Pericardium fibroblast (primary cell): ENCODE measurements around the gene P4HTM. TPM values are rescaled to one million over a fixed set of nuclear protein-coding genes. Genes with fewer than 3 reads are reported as not detected.

Experiments used
- total RNA-seq: library from RNA; depleted of rRNA; stranded (reverse); fragments of >200 nt; gene quantifications from 2 replicates; pipeline ENCODE4 v1.2.3, GENCODE V29; 2015

P4HTM gene
- total RNA-seq, result 26.0 and 31.7 TPM in 2 replicates

DNA sequence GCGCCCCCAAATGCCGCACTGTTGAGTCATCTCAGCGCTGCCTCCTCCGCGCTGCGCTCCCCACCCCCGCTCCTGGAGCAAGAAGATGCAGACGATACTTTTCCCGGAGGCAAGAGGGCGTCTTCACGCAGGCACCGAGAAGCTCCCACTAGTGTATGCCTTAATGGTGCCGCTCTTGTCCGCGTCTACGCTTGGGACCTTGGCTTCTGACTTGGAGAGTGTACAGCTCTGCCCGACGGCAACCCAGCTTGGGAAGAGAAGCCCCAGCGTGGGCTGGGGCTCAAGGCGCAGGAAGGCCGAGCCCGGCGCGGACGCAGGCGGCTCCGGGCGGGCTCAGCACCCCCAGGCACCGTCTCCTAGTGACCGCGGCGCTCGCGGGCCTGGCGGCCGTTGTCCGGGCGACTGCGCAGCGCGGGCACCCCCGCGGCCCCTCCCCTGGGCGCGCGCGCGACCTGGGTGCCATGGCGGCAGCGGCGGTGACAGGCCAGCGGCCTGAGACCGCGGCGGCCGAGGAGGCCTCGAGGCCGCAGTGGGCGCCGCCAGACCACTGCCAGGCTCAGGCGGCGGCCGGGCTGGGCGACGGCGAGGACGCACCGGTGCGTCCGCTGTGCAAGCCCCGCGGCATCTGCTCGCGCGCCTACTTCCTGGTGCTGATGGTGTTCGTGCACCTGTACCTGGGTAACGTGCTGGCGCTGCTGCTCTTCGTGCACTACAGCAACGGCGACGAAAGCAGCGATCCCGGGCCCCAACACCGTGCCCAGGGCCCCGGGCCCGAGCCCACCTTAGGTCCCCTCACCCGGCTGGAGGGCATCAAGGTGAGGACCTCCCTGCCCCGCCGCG, at the start of gene P4HTM:
TSS of gene P4HTM (plus strand) at position 446 of the 840 bp plus-strand sequence. CDS start at position 462, 16 bp downstream.

DNA sequence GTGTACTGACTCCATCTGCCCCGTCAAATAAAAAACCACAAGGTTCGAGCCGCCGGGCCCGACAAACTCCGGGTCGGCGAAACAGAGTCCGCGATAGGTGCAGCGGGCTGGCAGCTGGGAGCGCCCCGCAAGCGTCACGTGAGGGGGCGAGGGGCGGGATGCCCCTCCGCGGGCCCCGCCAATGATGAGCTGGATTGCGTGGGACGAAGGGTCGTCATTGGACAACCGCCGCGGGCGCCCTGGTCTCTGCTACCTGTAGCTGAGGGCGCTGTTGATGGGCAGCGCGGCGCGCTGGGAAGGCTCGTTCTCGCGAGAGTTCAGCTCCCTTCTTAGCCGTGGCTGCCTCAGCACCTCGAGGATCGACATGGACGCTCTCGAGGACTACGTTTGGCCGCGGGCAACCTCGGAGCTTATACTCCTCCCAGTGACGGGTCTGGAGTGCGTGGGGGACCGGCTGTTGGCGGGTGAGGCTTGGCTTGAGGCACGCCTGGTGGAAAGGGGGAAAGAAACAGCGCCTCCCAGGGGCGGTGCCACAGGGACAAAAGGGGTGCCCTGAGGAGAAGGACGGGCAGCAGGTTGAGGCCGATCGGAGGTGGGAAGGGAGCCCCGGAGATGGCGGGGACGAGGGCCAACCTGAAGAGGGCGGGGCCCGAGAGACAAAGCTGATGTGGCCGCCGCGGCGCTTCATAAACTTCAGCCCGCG, 17.2 kb downstream of the P4HTM start, which contains the start of gene WDR6:
TSS of gene WDR6 (plus strand) at position 324 of the 703 bp plus-strand sequence. CDS start at position 365, 41 bp downstream.

DNA sequence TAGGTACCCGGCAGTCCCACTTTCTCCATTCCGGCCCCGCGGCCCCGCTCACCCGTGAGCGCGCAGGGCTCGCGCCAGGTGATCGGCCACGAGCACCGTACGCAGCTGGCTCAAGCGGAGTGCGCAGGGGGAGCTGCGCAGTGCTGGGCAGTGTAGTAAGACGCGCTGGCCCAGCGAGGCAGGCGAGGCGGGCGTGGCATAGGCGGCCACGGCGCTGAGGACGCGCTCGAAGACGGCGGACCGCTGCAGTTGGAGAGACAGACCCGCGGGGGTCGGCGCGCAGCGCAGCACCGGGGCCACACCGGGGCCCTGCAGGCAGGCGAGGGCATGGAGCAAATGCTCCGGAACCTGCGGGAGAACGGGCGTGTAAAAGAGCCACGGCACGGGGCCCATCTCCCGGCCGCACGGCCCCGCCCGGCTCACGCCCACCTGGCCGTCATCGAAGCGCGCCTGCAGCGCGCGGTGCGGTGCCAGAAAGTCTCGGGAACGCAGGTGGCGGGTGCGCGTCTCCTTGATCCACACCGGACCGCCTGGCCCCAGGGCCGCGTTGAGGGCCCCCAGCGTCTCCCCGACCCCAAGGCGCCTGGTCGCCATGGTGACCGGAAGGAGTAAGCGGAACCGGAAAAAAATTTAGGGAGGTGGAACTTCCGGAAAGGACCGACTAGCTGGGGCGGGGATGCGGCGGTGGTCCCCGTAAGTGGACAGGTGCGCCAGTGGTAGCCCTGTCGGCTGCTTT, 28.1 kb downstream of the P4HTM start, which contains the start of gene DALRD3:
TSS of gene DALRD3 (minus strand) at position 610 of the 736 bp plus-strand sequence. CDS start at position 594, 16 bp downstream.

DNA sequence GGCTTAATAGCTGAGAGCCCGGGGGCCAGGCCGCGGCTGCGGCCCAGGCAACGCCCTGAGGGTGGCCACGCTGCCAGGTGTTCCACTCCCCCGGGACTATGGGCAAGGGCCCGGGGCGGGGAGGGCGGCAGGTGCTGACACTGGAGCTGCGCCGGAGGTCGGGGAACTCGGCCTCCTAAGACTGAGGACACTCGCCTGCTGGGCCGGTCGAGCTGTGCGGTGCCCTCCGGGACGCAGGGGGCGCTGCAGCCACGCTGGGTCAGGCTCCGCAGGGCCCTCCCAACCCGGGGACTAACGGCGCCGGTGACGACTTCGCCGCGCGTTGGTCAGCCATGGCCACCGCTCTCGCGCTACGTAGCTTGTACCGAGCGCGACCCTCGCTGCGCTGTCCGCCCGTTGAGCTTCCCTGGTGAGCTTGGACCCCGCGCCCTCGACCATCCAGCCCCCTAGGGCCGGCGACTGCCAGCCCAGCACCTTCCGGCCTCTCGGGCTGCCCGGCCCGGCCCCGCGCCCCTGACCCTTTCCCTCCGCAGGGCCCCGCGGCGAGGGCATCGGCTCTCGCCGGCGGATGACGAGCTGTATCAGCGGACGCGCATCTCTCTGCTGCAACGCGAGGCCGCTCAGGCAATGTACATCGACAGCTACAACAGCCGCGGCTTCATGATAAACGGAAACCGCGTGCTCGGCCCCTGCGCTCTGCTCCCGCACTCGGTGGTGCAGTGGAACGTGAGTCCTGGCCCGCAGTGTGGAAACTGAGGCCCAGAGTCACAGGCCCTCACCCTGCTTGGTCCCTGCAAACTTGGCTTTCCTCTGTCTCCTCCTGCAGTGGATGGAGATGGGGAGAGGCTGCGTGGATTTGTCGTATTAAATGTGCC, 32.0 kb downstream of the P4HTM start, which contains the start of gene NDUFAF3:
TSS of gene NDUFAF3 (plus strand) at position 309 of the 875 bp plus-strand sequence. CDS start at position 333, 24 bp downstream.

DNA sequence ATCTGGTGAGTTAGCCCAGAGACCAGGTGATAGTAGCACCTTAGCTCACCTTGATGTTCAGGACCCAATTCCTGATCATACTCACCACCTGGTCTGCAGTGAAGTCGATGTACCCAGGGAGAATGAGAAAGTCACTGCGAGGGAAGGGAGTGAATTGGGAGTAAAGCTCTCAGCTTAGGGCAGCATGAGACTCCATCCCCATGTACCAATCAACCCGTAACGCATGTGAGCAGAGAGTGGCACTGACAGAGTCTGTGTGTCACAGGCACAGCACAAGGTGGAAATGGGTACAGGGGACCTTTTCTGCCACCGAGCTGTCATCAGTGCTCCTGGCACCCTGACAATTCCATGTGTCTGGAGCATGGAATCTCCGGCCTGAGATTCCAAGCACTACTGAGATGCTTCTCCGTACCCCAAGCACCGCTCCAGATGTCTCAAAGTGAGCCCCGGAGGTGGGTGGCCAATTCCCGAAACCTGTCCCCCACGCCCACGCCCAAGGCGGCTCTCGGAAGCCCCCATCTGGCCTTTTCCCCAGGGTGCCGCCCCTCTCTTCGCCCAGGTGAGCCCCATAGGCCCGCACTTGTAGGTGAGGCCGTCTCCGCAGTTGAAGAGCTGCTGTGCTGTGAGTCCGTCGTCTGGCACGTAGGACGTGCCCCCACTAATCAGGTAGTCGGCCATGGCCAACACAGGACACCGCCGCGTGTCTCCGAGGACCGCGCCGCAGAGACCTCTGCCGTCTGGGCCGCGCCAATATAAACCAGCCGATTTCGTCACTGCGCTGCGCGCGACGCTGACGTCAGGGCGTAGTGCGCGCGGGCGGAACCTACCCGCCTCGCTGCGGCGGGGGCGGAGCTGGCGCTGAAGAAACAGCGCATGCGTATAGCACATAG, 38.9 kb downstream of the P4HTM start, which contains the start of gene IMPDH2:
TSS of gene IMPDH2 (minus strand) at position 726 of the 890 bp plus-strand sequence. CDS start at position 678, 48 bp downstream.

Other genes starting within 250 kb of the P4HTM start
- gene PRKAR2A, start 142.4 kb upstream of the P4HTM start, total RNA-seq, result 16.3 and 27.3 TPM in 2 replicates
- gene SLC25A20, start 91.4 kb upstream of the P4HTM start, total RNA-seq, result 9.0 and 16.6 TPM in 2 replicates
- gene ARIH2, start 71.4 kb upstream of the P4HTM start, total RNA-seq, result 48.7 and 60.4 TPM in 2 replicates
- gene WDR6, start 17.1 kb downstream of the P4HTM start, total RNA-seq, result 46.0 and 56.7 TPM in 2 replicates
- 41.2 and 61.9 TPM in 2 replicates for gene DALRD3, start 28.3 kb downstream of the P4HTM start, total RNA-seq
- 137 and 176 TPM in 2 replicates for gene NDUFAF3, start 31.9 kb downstream of the P4HTM start, total RNA-seq
- 237 and 483 TPM in 2 replicates for gene IMPDH2, start 39.2 kb downstream of the P4HTM start, total RNA-seq
- 54.1 and 73.8 TPM in 2 replicates for gene QRICH1, start 103.8 kb downstream of the P4HTM start, total RNA-seq
- 258 and 390 TPM in 2 replicates for gene QARS1, start 114.5 kb downstream of the P4HTM start, total RNA-seq
- 33.5 and 46.2 TPM in 2 replicates for gene USP19, start 130.6 kb downstream of the P4HTM start, total RNA-seq
- 310 and 441 TPM in 2 replicates for gene LAMB2, start 142.8 kb downstream of the P4HTM start, total RNA-seq
- gene CCDC71, start 176.1 kb downstream of the P4HTM start, total RNA-seq, result 25.8 and 35.9 TPM in 2 replicates
- gene KLHDC8B, start 181.4 kb downstream of the P4HTM start, total RNA-seq, result 23.7 and 45.9 TPM in 2 replicates